ENCODE results near the gene KAT8. TPM values are rescaled to one million over a fixed set of nuclear protein-coding genes. Genes with fewer than 3 reads are reported as not detected.
"Not testable (repeated sequence)": the region's sequence is repeated elsewhere in the genome, so short reads cannot be mapped to it uniquely, and the experiment has no call there.

The KAT8 gene
- total and polyA plus RNA-seq, 8 donors, result 31.5 to 71.7 (median 38.2) TPM

DNA sequence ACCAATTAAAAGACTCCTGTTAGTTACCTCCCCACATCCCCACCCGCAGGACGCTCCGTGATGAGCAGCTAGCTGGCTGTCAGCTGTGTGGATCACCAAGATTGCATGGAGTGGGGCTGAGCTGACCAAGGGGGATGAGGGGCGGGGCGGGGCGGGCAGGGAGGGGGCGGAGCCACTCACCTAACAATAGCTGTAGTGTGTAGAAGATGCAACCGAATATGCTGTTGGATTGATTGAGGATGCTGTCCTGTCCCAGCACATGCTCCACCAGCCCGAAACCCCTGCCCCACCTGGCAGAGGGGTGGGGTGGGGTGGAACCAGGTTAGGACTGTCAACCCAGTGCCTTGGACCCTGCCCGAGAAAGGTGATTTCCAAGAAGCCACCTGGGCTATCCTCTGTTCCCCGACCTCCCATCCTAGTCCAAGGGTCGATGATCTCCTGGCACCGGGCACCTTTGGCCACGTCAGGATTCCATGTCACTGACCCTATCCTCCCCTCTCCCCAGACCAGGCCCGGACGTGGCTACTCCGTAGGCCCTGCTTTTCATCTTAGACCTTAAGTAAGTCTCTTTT lies 24.2 kb upstream of the KAT8 start:
- ATAC-seq, result no peak
- peak in 4 of 6 donors; percentile 34 to 55 (median 50) for DNase-seq
- no peak for FAIRE-seq
- Histone ChIP-seq H3K4me1 (peaks cover 0 to 11% (median 6%) of the 10 kb centered on the region in 3 donors), H3K27ac (no peak overlapping the region), H3K4me3 (peak overlapping the region in 3 of 4 donors; percentile 51 to 89 (median 79)), H3K27me3 (no peaks in the 10 kb centered on the region), H3K9me3 (no peaks in the 10 kb centered on the region), H3K36me3 (peaks cover 0 to 9% (median 0%) of the 10 kb centered on the region in 3 donors)
- intact Hi-C loops (cut with DNase I), result no loop called here
- TF ChIP-seq, protein P1, sequence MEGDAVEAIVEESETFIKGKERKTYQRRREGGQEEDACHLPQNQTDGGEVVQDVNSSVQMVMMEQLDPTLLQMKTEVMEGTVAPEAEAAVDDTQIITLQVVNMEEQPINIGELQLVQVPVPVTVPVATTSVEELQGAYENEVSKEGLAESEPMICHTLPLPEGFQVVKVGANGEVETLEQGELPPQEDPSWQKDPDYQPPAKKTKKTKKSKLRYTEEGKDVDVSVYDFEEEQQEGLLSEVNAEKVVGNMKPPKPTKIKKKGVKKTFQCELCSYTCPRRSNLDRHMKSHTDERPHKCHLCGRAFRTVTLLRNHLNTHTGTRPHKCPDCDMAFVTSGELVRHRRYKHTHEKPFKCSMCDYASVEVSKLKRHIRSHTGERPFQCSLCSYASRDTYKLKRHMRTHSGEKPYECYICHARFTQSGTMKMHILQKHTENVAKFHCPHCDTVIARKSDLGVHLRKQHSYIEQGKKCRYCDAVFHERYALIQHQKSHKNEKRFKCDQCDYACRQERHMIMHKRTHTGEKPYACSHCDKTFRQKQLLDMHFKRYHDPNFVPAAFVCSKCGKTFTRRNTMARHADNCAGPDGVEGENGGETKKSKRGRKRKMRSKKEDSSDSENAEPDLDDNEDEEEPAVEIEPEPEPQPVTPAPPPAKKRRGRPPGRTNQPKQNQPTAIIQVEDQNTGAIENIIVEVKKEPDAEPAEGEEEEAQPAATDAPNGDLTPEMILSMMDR (IDR thresholded peaks at IDR 0.05), result no peak
- WGBS, 2 donors, result 36 to 42% methylated on average over 16 to 17 of the region's 17 CpGs

DNA sequence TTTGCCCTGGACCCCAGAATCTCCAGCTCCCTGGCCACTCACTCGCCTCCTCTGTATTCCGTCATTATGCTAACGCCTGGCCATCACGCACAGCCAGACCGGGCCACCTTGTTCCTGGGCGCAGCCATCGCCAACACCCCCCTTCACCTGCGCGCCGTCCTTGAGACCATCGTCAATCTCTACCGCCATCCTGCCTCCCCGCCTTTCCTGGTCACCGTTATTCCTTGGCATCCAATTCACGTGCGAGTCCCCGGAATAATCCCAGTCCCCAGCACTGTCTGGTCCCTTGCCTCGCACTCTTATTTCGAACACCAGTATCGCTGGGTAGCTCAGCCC lies 23.4 kb upstream of the KAT8 start:
- H3K27ac ChIP-seq, result peak overlapping the region; percentile 73 to 91 (median 80)
- FAIRE-seq, result no peak
- WGBS, 2 donors, result 0 to 1% methylated on average over 20 of the region's 20 CpGs
- ATAC-seq, result peak; percentile 33 to 44 (median 38)
- TF ChIP-seq, protein P1 (IDR thresholded peaks at IDR 0.05), result no peak
- no peaks in the 10 kb centered on the region for H3K9me3 ChIP-seq
- peak in 4 of 6 donors; percentile 45 to 61 (median 56) for DNase-seq
- intact Hi-C loops (cut with DNase I), result no loop called here
- peaks cover 0 to 11% (median 6%) of the 10 kb centered on the region in 3 donors for H3K4me1 ChIP-seq
- H3K36me3 ChIP-seq, result peaks cover 0 to 9% (median 0%) of the 10 kb centered on the region in 3 donors
- peak overlapping the region; percentile 51 to 89 (median 82) for H3K4me3 ChIP-seq
- H3K27me3 ChIP-seq, result no peaks in the 10 kb centered on the region

DNA sequence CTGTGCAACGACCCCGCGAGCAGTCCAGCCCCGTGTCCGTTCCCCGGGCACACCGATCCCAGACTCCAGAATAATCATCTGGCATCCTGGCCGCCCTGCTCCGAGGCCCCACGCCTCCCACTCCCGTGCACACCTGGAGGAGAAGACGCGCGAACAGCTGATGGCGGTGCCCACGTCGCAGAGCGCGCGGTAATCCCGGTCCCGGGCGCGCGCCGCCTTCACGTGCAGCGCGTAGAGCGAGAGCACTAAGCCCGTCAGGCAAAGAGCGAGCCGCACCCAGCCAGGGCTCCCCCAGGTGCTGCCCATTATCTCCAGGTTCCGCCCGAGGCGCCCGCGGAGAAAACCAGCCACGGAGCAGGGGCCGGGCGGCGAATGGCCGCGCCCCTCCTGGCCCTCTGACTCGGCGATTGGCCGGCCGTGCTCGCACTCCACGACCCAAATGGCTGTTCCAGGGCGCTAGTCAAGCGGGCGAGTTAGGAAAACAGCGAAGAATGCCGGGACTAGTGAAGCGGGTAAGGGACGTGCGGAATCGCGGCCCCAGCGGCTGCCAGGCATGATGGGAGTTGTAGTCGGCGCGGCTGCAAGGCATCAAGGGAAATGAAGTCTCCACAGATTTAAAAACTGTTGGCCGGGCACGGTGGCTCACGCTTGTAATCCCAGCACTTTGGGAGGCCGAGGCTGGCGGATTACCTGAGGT lies 22.9 kb upstream of the KAT8 start, which contains the start of gene VKORC1:
Gene VKORC1, minus strand, starts transcription at position 374 of the 697 bp plus-strand sequence. Its CDS starts 68 bp downstream, at position 306.
- Histone ChIP-seq H3K27ac (peak within 1 kb of the TSS; percentile 73 to 91 (median 80)), H3K9me3 (no peaks in the 10 kb centered on the region), H3K4me1 (peaks cover 0 to 11% (median 6%) of the 10 kb centered on the region in 3 donors), H3K4me3 (peak within 1 kb of the TSS; percentile 51 to 89 (median 82)), H3K36me3 (peaks cover 0 to 9% (median 0%) of the 10 kb centered on the region in 3 donors), H3K27me3 (no peaks in the 10 kb centered on the region)
- WGBS, 2 donors, result 0% methylated on average over 63 to 69 of the region's 69 CpGs
- FAIRE-seq (no peak), ATAC-seq (peak; percentile 94 to 96 (median 96)), DNase-seq (peak; percentile 91 to 97 (median 96))
- intact Hi-C loops (cut with DNase I), result loop anchor here in 1 of 3 donors (5.0 kb wide), 1 partner anchor 58 kb away; the partner anchor contains the start of gene PRSS36
- TF ChIP-seq, protein P1 (IDR thresholded peaks at IDR 0.05), result no peak

DNA sequence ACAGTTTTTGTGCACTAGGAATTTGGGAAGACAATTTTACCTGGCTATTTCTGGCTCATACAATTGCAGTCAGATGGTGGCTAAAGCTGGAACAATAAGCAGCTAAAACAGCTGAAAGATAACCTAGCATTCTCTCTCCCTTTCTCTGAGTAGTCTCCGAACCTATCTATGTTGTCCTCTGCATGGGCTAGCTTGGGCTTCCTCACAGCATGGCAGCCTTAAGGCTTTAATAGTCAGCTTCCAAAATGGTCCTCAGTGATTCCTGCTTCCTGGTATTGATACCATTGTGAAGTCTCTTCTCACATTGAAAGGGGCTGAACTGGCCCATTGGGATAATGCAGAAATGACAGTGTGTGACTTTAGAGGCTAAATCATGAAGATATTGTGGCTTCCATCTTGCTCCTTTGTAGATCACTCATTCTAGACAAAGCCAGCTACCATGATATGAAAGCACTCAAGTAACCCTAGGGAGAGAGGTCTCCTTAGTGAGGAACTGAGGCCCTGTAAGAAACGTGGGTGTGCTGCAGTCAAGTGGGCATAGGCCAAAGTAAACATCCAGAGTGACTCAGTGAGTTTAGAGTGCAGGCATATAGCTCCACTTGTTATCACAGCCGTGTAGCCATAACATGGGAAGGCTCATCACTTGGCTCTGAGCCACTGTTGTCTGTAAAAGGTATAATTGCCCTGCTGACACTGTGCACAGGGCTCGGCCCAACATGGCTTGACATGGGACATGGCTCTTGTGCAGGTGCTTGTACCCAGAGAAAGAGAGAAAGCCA lies 17.4 kb upstream of the KAT8 start:
- Histone ChIP-seq H3K27me3 (no peaks in the 10 kb centered on the region), H3K27ac (no peak overlapping the region), H3K9me3 (no peaks in the 10 kb centered on the region), H3K36me3 (no peaks in the 10 kb centered on the region), H3K4me1 (peaks cover 0 to 4% (median 0%) of the 10 kb centered on the region in 3 donors), H3K4me3 (no peak overlapping the region)
- FAIRE-seq (no peak), DNase-seq (no peak), ATAC-seq (no peak)
- TF ChIP-seq, protein P1 (IDR thresholded peaks at IDR 0.05), result no peak
- WGBS, 2 donors, result 66 to 68% methylated on average over 4 of the region's 4 CpGs
- intact Hi-C loops (cut with DNase I), result loop anchor here in 1 of 3 donors (5.0 kb wide), 1 partner anchor 52 kb away; the partner anchor contains the start of gene PRSS36

DNA sequence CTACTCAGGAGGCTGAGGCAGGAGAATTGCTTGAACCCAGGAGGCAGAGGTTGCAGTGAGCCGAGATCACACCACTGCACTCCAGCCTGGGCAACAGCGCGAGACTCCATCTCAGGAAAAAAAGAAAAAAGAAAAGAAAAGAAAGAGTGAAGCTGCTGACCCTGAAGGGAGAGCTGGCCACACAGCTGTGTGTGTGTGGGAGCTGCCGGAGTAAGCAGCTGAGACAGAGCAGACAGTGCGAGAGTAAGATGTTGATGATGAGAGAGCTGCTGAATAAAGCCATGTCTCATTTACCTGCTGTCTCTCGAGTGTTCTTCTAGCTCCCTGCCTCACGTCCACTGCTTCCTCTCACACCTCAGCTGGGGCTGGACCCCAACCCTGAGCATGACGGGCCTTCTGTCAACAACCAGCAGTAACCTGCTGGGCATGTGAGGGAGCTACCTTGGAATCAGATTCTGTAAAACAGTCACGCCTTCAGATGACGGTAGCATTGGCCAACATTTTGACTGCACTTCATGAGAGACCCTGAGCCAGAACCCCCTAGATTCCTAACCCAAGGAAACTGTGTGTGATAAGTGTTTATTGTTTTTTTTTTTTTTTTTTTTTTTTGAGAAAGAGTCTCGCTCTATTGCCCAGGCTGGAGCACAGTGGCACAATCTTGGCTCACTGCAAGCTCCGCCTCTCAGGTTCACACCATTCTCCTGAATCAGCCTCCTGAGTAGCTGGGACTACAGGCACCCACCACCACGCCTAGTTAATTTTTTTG lies 16.4 kb upstream of the KAT8 start:
- H3K27me3 ChIP-seq; H3K27ac ChIP-seq; FAIRE-seq; DNase-seq; H3K4me1 ChIP-seq; intact Hi-C loops (cut with DNase I); H3K4me3 ChIP-seq; H3K9me3 ChIP-seq; H3K36me3 ChIP-seq; ATAC-seq: not testable (repeated sequence)
- 80 to 84% methylated on average over 12 of the region's 13 CpGs for WGBS, 2 donors
